ENCODE measurements around the gene GJB5.

GRCh38 chr1:34758751-34759150, 3.9 kb downstream of the GJB5 start:
- TF ChIP-seq, protein P1, sequence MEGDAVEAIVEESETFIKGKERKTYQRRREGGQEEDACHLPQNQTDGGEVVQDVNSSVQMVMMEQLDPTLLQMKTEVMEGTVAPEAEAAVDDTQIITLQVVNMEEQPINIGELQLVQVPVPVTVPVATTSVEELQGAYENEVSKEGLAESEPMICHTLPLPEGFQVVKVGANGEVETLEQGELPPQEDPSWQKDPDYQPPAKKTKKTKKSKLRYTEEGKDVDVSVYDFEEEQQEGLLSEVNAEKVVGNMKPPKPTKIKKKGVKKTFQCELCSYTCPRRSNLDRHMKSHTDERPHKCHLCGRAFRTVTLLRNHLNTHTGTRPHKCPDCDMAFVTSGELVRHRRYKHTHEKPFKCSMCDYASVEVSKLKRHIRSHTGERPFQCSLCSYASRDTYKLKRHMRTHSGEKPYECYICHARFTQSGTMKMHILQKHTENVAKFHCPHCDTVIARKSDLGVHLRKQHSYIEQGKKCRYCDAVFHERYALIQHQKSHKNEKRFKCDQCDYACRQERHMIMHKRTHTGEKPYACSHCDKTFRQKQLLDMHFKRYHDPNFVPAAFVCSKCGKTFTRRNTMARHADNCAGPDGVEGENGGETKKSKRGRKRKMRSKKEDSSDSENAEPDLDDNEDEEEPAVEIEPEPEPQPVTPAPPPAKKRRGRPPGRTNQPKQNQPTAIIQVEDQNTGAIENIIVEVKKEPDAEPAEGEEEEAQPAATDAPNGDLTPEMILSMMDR (conservative IDR thresholded peaks at IDR 0.05; ENCODE audit: low read length): no peak
- no peak for TF ChIP-seq EZH2phosphoT487 (IDR thresholded peaks at IDR 0.05; ENCODE audit: borderline replicate concordance)
